Inflammatory macrophage (primary cell): ENCODE results near the gene STK32C.

Experiments used
- DNase-seq, 2 donors: peaks; one replicate each; pipeline ENCODE4 v3.0.0-alpha.2; 2020 to 2022

The STK32C gene

GRCh38 chr10:132206806-132207535, 100.8 kb downstream of the STK32C start:
- DNase-seq: no peak

DNA sequence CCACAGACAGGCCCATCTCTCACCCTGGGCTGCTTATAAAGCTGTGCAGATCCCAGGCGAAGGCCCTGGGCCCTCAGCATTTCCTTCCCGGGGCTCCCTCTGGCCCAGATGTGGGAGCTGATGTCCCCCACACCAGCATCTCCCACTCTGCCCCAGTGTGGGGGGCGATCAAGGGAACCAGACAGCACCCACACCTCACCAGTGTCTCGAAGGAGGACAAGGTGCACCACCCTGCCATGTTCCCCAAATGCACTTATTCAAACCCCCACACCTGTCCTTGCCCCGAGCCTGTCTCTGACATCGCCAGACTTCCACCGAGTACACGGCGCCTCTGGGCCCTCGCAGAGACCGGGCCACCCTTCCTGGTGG, 101.4 kb downstream of the STK32C start:
- DNase-seq: no peak

- DNase-seq: no peak
Measured at GRCh38 chr10:132205650-132206376, 101.9 kb downstream of the STK32C start.

GRCh38 chr10:132204781-132205473, 102.8 kb downstream of the STK32C start:
- DNase-seq: no peak

DNA sequence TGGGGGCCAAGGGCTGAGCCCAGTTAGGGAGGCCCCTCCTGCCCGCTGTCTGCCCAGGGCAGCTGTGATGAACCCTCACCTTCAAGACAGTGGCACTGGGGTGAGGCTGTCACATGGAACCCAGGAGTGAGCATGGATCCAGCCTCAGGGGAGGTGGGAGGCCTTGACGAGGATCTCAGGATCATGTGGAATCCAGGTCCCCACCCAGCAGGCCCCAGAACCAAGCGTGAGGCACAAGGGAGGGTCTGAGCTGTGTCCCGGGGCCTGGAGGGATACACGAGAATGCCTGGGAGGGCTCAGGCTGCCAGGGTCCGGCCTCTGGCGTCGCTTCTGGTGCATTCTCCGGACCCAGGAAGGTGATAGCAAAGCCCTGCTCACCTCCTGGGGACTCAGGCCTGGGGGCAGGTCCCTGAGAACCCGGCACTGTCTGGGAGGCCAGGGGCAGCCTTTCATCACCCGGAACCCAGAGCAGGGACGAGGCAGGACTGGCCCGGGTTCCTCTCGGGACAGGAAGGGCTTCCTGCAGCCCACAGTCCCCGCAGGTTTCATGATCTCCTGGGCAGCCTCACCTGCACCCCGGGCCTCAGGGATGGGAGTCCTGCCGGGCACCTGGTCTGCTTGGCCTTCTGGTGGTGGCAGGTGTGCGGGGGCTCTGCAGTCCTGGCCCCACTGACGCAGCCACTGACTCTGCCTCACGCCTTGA, 103.5 kb downstream of the STK32C start:
- DNase-seq: no peak

DNA sequence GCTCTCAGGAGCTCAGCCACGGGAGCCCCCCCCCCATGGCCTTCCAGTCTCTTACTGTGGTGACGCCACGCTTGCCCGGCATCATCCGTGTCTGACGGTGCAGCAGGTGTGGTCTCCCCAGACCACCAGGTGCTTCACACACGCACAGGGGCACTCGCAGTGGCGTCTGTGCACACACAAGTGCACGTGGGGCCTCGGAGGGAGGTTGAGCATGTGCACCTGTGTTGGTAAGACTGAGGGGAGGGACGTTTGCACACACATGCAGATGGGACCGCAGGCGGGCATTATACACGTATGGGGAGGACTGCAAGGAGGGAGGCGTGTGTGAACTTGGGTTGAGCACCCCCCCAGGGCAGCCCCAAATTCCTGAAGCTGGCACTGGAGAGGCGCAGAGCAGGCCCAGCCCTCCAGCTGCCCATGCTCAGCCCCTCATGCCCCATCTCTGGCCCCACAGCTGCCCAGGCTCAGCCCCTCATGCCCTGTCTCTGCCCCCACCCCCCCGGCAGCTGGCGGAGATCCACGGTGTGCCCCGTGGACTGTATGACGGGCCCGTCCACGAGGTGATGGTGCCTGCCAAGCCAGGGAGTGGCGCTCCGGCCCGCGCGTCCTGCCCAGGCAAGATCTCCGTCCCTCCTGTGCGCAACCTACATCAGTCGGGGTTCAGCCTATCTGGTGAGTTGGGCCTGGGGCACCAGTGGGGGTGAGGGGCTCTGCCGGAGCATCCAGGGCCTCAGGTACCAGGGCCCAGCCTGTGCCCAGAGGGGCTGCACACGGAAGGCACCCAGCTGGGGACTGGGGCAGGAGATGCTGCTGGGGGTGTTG, 104.3 kb downstream of the STK32C start:
- no peak for DNase-seq

GRCh38 chr10:132202070-132202970, 105.4 kb downstream of the STK32C start:
- DNase-seq: no peak

DNA sequence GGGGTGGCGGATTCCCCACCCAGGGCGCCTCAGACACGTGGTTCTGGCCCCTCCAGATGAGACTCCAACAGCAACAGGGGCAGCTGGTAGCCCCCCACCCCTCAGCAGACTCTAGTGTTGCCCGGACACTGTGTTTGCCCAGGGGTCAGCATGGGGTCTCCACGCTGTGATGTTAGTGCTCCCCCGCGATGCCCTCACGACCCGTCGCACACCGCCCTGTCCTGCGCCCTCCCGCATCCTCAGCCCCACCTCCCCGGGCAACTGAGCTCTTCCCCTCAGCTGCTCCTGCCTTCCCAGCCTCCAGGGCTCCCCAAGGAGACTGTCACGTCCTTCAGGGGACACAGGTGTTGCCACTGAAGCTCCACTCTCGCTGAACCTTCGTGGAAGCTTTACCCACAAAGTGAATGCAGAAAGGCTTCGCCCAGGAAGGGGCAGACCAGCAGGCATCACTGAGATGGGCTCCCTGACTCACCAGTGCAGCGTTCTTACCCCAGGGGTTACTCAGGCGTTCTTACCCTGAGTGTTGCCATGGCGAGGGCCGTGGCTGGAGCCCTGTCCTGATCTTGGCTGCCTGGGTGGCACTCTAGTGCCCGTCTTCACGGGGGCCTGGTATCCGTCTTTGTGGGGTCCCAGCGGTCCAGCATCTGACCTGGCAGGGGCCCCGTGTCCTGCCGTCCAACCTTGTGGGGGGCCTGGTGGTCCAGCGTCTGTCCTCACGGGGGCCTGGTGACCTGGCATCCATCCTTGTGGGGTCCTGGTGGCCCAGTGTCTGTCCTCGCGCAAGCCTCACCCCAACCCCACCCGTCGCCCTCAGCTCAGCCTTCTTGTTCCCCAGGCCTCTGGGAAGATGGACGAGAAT, 106.4 kb downstream of the STK32C start:
- DNase-seq: no peak

GRCh38 chr10:132200344-132201110, 107.2 kb downstream of the STK32C start:
- DNase-seq: no peak

- no peak for DNase-seq
Measured at GRCh38 chr10:132199854-132200311, 107.9 kb downstream of the STK32C start.

GRCh38 chr10:132199268-132199853, 108.4 kb downstream of the STK32C start:
- DNase-seq: no peak

- DNase-seq: no peak
Measured at GRCh38 chr10:132198381-132199181, 109.2 kb downstream of the STK32C start.

DNA sequence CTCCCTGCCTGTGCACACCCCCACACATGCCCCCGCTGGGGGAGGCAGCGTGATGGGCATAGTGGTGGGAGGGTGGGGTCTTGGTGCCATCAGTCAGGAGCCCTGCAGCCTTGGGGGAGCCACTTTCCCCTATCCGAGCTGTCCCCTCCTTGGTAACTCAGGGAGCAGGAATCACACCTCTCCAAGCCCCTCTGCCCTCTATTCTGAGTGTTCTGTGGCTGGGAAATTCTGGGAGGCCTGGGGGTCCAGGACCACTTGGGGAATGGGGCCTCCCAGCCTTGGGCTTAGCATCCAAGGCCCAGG, 109.7 kb downstream of the STK32C start:
- DNase-seq: no peak

- no peak for DNase-seq
Measured at GRCh38 chr10:132197271-132198067, 110.3 kb downstream of the STK32C start.

- DNase-seq: no peak
Measured at GRCh38 chr10:132196178-132197113, 111.3 kb downstream of the STK32C start.
